Sigmoid colon (tissue), 4 donors: ENCODE results near the gene TNIP2.

Experiments
- CTCF ChIP-seq, 4 experiments: fragments of 450-650 bp in 3 of 4; fragments of 200-600 bp in 1 of 4; IDR thresholded peaks; one replicate each; pipeline ENCODE4 v1.5.1; 2016 to 2019; ENCODE audit warnings: antibody characterized with exemption in 4 of 4, mild to moderate bottlenecking in 3 of 4, moderate library complexity in 2 of 4
- EP300 ChIP-seq, 4 donors: sonication (generic); formaldehyde crosslinking; IDR thresholded peaks; one replicate each; pipeline ENCODE4 v1.6.1; 2017; ENCODE audit warnings: antibody characterized with exemption in 4 of 4
- POLR2A ChIP-seq, 2 donors: fragments of 450-650 bp; IDR thresholded peaks; one replicate each; pipeline ENCODE4 v1.6.1; 2016; ENCODE audit warnings: antibody characterized with exemption in 2 of 2, mild to moderate bottlenecking in 2 of 2, moderate library complexity in 2 of 2
- POLR2AphosphoS5 ChIP-seq, 4 donors: sonication (generic); formaldehyde crosslinking; IDR thresholded peaks; one replicate each; pipeline ENCODE4 v1.6.1; 2017; ENCODE audit warnings: antibody characterized with exemption in 4 of 4

GRCh38 chr4:2791518-2792395, 35.6 kb upstream of the TNIP2 start:
- TF ChIP-seq POLR2AphosphoS5 (IDR thresholded peaks at IDR 0.05) (no peak), POLR2A (IDR thresholded peaks at IDR 0.05) (no peak), CTCF (IDR thresholded peaks at IDR 0.05) (no peak), EP300 (IDR thresholded peaks at IDR 0.05) (no peak)
